HG03095 (cell line): ENCODE data around the gene ATG4B.

ENCODE experiments used
- ATAC-seq: cut with Tn5 transposase; IDR thresholded peaks from one replicate; pipeline ENCODE4 v1.9.1; 2021; ENCODE audit warnings: moderate library complexity; ENCODE audit not compliant: unreplicated experiment

Gene ATG4B

DNA sequence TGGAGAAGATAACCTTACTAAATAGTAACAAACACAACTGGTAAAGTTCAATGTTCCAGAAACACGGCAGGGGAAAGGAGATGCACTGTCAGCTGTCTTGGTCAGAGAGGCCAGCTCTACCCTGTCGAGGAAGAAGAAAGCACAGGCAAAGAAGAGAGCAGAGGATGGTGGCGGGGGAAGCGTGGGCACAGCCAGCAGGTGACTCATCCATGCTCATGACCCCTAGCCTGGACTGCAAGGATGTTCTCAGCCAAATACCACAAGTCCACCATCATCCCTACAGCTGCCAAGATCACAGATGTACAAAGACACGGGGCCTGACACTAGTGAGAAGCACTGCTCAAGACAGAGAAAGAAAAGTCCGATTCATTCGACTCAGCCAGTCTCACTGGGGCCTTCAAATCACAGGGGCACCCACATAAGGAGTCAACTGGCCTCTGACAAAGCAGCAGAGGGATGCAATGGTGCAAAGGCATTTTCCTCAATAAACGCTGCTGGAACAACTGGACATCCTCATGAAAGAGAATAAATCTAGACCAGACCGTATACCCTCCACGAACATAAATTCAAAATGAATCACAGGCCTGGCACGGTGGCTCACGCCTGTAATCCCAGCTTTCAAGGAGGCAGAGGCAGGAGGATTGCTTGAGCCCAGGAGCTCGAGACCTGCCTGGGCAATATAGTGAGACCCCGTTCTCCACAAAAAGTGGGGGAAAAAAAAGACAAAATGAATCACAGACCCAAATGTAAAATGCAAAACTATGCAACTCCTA is 43.5 kb downstream of the ATG4B start:
- no peak for ATAC-seq

DNA sequence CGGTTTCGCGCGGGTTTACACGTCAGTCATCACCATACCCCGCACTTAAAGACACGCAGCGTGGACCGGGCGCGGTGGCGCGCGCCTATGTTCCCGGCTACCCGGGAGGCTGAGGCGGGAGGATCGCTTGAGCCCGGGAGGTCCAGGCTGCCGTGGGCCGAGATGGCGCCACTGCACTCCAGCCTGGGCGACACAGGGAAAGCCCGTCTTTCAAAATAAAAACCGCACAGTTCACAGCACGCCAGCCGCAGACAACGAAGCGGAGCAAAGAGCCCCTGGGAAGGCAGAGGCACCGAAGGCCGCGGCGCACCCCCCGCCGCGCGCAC is 48.8 kb downstream of the ATG4B start:
- ATAC-seq: peak; percentile 3

DNA sequence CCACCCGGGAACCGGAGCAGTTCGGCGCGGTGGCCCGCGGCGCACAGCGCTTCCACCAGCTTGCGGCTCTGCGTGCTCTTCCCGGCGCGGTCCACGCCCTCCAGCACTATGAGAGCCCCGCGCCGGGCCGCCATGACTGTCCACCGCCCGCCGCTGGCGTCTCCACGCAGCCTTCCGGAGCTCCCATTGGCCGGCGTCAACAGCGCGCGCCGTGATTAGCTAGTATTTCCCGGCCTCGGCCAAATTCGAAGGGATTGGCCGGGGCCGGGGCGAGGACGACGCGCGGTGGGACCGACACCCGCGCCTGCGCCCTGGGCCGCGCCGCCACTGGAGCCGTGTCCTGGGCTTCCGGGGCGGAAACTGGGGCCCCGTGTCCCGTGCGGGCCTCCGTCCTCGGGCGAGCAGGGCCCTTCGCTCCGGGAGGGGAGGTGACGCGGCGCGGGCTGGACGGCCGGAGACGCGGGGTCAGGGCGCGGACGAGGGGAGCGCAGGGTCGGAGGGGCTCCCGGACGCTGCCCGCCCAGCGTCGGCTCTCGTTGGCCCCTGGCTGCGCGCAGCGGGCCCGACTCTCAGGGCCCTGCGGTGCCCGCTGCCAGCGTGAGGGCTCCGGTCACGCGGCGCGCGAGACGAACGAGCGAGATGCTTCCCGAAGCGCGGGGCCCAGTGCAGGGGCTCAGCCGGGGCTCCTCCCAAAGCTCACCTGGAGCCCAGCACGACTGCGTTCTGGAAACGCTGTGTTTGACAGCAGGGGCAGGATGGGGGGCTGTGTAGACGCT is 49.3 kb downstream of the ATG4B start, which contains the start of gene DTYMK:
DTYMK (minus strand) TSS at position 166 of the 776 bp plus-strand sequence; CDS start at position 134, 32 bp downstream.
- ATAC-seq: peak; percentile 88

DNA sequence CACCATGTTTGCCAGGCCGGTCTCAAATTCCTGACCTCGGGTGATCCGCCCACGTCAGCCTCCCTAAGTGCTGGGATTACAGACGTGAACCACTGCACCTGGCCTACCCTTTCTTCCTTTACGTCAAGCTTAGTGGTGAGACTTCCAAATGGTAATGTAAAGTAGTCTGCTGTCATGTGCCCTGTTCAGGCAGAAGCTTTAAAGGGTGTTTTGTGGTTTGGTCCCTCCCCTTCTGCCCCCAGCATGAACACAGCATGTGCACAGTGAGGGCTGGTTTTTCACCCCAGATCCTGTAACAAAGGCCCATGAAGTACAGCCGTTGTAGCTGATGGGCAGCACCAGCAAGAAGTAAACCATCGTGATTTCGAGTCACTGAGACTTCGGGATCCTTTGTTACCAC is 51.8 kb downstream of the ATG4B start:
- ATAC-seq: no peak

DNA sequence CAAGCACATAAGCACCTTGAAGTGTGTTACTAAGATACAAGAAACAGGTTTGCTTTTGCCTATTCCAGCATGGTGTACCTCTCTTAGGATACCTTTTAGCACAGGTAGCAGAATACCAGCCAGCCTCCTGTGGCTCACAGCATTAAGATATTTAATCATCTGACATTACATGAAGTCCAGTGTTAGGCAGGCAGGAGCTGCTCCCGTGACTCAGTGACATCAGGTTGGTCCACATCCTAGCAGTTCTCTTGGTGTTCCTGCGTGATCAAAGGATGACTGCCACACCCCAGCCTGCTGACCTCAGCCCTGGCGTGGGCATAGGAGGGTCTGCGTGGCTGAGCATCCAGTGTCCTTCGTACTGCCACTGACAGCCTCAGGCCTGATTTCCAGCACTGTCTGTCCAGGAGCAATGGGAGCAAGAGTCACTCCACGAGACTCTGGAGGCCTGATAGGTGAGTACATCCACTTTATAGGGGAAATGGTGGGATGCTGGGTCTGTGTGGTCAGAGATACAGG is 52.8 kb downstream of the ATG4B start:
- no peak for ATAC-seq

DNA sequence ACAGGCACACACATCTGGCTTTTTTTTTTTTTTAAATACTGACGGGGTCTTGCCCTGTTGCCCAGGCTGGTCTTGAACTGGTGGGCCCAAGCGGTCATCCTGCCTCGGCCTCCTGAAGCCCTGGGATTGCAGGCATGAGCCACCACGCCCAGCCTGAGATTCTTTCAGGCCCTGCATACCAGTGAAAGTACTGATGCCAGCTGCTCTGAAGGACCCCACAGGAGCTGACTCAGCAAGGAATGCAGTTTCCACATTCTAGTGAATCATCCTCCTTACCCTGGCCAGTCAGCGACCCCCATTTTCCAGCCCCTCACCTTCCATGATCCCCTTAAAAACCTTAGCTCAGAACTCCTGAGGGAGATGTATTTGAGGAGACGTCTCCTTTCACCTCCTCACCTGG is 55.0 kb downstream of the ATG4B start:
- no peak for ATAC-seq

DNA sequence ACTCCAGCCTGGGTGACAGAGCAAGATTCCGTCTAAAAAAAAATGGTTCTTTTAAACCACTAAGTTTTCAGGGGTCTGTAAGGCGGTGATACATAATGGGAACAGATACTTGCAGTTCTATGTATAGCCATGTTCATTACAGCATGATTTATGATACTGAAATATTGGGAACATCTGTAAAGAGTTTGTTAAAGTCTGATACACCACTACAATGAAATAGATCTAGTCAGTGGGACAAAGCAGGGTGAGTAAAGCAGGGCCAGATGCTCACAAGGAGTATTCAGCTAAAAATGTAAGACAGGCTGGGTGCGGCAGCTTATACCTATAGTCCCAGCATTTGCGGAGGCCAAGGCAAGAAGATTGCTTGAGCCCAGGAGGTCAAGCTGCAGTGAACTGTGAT is 58.2 kb downstream of the ATG4B start:
- ATAC-seq: no peak

DNA sequence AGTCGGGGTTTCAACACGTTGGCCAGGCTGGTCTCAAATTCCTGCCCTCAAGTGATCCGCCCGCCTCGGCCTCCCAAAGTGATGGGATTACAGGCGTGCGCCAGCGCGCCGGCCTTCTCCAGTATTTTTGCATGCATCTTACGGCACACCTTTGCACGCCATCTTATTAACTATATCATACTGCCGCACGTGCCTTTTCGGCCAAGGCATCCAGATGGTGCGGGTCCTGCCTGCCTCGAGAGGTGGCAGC is 63.6 kb downstream of the ATG4B start:
- ATAC-seq: no peak

DNA sequence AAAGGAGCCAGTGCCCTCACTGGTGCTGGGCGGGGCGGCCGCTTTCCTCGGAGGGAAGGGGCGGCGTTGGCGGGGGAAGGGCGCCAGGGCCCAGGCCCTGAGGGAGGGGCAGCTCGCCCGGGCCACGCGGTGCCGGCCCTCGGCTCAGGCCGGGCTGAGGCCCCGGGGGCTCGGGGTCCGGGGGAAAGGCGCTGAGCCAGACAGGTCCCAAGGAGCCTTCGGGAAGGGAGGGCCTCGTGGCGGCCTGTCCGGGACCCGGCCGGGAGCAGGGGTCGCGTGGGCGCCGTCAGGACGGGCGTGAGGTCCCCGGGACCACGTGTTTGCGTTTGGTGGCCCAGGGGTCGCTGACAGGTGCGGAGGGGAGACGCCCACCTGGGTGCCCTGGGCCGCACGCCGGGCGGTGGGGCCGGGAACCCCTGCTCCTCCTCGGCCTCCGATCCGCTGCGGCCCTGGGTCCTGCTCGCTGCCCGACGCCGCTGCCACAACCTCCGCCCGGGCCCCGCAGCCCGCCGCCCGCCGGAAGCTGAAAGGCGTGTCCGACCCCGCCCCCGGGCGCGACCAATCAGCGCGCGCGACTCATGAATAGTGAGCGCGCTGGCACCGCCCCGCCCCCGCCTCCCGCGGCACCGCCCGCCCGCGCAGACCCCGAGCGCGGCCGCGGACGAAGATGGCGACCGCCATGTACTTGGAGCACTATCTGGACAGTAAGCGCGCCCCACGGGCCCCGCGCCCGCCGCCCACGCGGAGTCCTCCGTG is 64.1 kb downstream of the ATG4B start, which contains the start of gene ING5:
ING5 (plus strand) TSS at position 641 of the 756 bp plus-strand sequence; CDS start at position 668, 27 bp downstream.
- ATAC-seq: peak; percentile 49

DNA sequence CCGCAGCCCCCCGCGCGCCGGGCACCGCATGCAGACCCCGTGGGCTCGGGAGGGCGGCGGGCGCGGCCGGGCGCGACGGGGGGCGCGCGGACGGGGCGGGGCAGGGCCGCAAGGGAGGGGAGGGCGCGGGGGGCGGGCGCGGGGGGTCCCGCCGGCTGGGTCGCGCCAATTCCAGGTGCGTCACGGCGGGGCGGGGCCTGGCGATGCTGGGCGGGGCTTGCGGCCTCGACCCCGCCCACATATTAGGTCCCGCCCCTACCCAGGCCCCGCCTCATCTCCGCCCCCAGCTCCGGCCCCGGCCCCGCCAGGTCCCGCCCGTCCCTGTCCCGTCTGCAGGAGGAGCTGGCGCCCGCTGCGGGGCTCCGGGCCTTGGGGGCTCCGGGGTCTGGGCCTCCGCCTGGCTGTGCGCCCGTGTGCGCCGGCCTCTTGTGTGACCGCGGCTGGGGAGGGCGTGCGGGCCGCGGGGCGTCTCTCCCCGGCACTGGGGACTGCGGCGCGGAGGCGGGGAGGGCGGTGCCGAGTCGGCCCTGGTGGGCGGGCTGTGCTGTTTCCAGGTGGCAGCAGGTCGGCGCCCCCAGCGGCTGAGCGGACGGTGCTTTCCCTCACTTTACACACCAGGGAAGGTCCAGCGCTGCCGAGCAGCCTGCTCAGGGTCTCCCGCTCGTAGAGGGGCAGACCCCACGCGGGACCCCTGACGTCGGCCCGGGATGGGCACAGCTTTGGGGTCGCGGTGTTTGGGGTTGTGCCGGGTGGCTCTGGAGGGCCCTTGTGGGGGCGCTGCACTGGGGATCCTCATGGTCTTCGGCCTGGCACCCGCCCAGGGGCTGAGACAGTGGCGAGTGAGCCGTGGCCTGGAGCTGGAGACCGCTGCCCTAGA is 64.9 kb downstream of the ATG4B start:
- ATAC-seq: peak; percentile 64

DNA sequence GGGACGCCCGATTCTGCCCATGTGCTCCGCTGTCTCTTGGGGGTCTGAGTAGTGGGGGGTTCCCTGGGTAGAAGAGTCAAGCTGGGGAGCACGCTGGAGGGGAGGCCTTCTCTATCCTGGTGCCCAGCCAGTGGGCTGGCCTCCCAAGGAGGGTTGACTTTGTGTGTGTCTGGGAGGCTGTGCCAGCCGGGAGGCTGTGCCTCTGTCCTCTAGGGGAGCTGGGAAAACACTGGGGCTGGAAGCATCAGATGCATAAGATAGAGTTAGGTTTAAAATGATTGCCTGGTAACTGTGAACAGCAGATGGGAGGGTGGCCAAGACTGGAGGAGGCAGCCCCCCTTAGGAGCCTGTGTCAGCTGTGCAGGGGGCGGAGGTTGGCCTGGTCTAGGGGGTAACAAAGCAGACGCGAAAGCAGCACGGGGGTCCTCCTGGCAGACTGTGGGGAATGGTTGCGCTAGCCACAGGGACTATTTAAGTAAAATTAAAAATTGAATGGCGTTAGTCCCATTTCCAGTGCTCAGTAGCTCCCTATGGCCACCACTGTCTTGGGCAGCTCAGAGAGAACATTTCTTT is 65.6 kb downstream of the ATG4B start:
- ATAC-seq: no peak

DNA sequence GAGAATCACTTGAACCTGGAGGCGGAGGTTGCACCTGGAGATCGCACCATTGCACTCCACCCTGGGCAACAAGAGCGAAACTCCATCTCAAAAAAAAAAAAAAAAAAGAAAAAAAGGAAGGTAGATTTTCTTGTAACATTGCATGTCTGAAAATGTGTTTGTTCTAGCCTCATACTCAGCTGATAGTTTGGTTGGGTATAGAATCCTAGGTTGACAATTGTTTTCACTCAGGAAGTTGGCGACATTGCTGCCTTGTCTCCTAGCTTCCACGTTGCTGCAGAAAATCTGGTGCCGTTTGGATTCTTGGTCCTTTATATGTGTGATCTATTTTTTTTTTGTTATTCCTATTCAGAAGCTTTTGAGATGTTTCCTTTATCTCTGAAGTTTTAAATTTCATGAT is 69.0 kb downstream of the ATG4B start:
- no peak for ATAC-seq

DNA sequence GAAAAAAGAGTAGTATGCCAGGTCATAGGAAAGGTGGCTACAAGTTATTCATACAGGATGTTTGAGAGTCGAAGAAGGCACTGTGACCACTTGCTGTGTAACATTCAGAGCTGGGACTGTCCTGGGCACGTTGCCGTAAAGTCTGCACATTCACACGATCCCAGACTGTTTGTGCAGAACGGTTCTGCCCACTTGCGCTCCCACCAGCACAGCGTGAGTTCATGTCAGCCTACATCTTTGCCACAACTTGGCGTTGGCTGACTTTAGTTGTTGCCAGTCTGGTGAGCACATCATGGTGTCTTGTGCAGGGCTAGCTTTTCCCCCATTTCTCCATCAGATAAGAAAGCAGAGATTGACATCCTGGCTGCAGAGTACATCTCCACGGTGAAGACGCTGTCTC is 71.4 kb downstream of the ATG4B start:
- no peak for ATAC-seq

DNA sequence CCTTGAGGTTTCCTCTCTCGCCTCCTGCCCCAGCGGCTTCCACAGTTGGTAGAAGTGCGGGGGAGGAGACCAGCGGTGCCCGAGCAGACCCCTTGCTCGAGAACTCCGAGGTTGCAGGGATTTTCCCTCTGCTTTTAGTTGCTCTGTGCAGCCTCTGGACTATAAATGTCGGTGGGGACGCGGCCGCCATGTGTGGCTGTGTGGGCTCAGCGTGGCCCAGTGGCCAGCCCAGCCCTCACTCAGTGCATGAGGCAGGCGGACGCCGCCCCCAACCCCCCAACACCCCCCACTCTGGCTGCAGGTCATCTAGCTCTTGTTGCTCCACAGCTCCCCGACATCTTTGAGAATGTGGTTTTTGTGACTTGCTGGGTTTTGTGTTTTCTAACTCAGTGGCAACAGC is 81.6 kb downstream of the ATG4B start:
- no peak for ATAC-seq

DNA sequence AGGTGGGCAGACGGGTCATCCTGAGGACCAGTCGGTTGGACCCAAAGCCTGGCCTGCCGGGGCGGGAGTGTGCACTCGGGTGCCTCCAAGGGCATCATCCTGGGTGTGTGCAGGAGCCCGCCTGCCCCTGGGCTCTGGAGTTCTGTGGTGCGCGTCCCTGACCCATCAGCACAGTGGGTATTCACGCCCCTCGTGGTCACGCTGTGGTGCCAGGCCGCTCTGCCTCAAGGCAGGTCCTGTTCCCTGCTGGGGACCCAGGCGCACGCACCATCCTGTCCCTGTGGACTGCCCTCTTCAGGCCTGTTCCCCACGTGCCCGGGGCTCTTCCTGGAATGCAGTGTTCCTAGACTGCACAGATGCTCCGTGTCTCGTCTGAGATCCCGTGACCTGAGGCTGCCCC is 82.6 kb downstream of the ATG4B start:
- ATAC-seq: no peak

DNA sequence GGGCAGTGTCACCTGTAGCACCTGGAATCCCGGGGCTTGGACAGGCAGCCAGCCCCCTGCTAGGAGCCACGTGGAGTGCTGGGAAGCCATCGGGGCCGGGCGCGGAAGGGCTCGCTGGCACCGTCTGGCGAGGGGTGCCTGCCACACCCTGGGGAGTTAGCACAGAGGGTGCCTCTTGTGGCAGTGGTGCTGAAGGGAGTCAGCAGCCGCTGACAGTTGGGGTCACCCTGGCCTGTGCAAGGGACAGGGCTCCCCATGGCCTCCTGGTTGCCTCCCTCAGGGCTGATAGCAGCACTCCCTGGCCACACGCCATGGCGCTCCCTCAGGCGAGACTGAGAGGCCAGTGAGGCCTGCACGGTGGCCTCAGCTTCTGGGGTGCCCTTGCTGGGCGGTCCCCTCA is 83.1 kb downstream of the ATG4B start:
- ATAC-seq: no peak

DNA sequence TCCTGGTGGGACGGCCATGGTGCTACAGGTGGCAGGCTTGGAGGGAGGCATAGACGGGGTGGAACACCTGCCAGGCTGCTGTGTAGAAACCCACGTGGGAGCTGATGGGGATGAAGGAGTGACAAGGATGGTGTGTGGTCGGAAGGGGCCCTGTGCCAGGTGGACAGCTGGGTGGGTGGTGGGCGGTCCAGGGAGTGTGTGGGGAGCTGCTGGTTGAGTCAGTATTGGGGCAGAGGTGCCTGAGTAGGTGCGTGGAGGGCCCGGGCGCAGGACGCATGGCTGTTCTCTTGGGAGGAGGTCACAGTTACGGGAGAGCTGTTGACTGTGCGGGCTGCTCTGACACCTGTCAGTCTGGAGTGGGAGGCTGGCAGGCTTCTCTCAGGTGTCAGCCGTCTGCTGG is 84.4 kb downstream of the ATG4B start:
- no peak for ATAC-seq

DNA sequence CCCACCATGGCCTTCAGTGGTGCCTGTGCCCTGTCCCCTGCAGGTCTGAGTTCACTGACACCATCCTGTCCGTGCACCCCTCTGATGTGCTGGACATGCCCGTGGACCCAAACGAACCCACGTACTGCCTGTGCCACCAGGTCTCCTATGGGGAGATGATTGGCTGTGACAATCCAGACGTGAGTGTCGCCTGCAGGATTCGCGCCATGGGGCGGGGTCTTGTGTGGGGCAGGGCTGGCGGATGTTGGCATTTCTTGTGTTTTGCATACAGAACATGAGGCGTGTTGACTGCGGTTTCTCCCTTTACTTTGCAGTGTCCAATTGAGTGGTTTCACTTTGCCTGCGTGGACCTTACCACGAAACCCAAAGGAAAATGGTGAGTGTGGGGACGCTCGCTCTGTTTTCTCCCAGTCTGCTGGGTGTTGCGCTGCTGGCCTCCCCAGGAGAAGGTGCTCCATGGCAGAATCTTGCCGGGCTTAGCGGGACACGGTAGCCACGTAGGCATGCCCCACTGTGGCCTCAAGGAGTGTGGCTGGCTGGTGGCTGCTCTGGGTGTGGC is 85.5 kb downstream of the ATG4B start:
- no peak for ATAC-seq
